ENCODE data around the gene NFATC1.

GRCh38 chr18:79386547-79386946 lies 9.2 kb upstream of the NFATC1 start:
- TF ChIP-seq MAFK (IDR thresholded peaks at IDR 0.05; ENCODE audit: partially characterized antibody) (no peak), POLR2A (IDR thresholded peaks at IDR 0.05; ENCODE audit: low read length) (no peak), BHLHE40 (IDR thresholded peaks at IDR 0.05; ENCODE audit: low read depth, low read length) (no peak), CHD2 (IDR thresholded peaks at IDR 0.05; ENCODE audit: low read length, partially characterized antibody) (no peak), RAD21 (conservative IDR thresholded peaks at IDR 0.05 in 1 of 2, IDR thresholded peaks at IDR 0.05 in 1 of 2) (no peak), NR3C1 (IDR thresholded peaks at IDR 0.05) (no peak), SMC3 (IDR thresholded peaks at IDR 0.05) (no peak), HMGXB4 (CRISPR knock-in tag; IDR thresholded peaks at IDR 0.05; ENCODE audit: borderline replicate concordance) (no peak), RARB (CRISPR knock-in tag; IDR thresholded peaks at IDR 0.05) (no peak)
- TF ChIP-seq, protein P1, sequence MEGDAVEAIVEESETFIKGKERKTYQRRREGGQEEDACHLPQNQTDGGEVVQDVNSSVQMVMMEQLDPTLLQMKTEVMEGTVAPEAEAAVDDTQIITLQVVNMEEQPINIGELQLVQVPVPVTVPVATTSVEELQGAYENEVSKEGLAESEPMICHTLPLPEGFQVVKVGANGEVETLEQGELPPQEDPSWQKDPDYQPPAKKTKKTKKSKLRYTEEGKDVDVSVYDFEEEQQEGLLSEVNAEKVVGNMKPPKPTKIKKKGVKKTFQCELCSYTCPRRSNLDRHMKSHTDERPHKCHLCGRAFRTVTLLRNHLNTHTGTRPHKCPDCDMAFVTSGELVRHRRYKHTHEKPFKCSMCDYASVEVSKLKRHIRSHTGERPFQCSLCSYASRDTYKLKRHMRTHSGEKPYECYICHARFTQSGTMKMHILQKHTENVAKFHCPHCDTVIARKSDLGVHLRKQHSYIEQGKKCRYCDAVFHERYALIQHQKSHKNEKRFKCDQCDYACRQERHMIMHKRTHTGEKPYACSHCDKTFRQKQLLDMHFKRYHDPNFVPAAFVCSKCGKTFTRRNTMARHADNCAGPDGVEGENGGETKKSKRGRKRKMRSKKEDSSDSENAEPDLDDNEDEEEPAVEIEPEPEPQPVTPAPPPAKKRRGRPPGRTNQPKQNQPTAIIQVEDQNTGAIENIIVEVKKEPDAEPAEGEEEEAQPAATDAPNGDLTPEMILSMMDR (IDR thresholded peaks at IDR 0.05): no peak
- TF ChIP-seq, protein P2, sequence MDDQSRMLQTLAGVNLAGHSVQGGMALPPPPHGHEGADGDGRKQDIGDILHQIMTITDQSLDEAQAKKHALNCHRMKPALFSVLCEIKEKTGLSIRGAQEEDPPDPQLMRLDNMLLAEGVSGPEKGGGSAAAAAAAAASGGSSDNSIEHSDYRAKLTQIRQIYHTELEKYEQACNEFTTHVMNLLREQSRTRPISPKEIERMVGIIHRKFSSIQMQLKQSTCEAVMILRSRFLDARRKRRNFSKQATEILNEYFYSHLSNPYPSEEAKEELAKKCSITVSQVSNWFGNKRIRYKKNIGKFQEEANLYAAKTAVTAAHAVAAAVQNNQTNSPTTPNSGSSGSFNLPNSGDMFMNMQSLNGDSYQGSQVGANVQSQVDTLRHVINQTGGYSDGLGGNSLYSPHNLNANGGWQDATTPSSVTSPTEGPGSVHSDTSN (IDR thresholded peaks at IDR 0.05): no peak
